SU-DHL-6 (cell line): ENCODE data around the gene RHEB.

Experiments
- H2AFZ ChIP-seq: fragments of 200-600 bp; sonication (generic); 2 replicates; pipeline ENCODE4 v1.6.1; 2014; ENCODE audit warnings: low read depth, mild to moderate bottlenecking, moderate library complexity, mixed read lengths, antibody characterized with exemption, low read length; ENCODE audit not compliant: severe bottlenecking
- H3F3A ChIP-seq: fragments of 200-600 bp; shearing (Covaris generic); 2 replicates; pipeline ENCODE4 v1.6.0; 2016; ENCODE audit warnings: antibody characterized with exemption, mild to moderate bottlenecking; ENCODE audit not compliant: insufficient read depth
- H3K27ac ChIP-seq: fragments of 200-600 bp; sonication (generic); 2 replicates; pipeline ENCODE4 v1.5.1; 2016; ENCODE audit warnings: low read depth, mild to moderate bottlenecking, low read length, moderate library complexity, mixed read lengths
- H3K27me3 ChIP-seq: fragments of 200-600 bp; sonication (generic), shearing (Covaris generic); 2 replicates; pipeline ENCODE4 v1.6.0; 2014; ENCODE audit warnings: mild to moderate bottlenecking, low read length
- H3K36me3 ChIP-seq: fragments of 200-600 bp; sonication (generic); 2 replicates; pipeline ENCODE4 v1.6.1; 2014; ENCODE audit warnings: mild to moderate bottlenecking, low read length, mixed read lengths
- H3K4me2 ChIP-seq: fragments of 300-600, 200-600 bp; shearing (Covaris generic), sonication (generic); 2 replicates; pipeline ENCODE4 v1.6.0; 2014; ENCODE audit warnings: low read length, low read depth, mild to moderate bottlenecking; ENCODE audit not compliant: poor library complexity, severe bottlenecking
- H3K4me3 ChIP-seq: fragments of 200-600 bp; sonication (generic); 2 replicates; pipeline ENCODE4 v1.5.1; 2014; ENCODE audit warnings: antibody characterized with exemption, low read length, mild to moderate bottlenecking, mixed read lengths; ENCODE audit not compliant: insufficient read depth, poor library complexity, severe bottlenecking
- H3K79me2 ChIP-seq: fragments of 200-600 bp; sonication (generic); 2 replicates; pipeline ENCODE4 v1.6.1; 2014; ENCODE audit warnings: mild to moderate bottlenecking, low read length, moderate library complexity; ENCODE audit not compliant: insufficient read depth
- H3K9ac ChIP-seq: fragments of 200-600 bp; sonication (generic); 2 replicates; pipeline ENCODE4 v1.7.0; 2014; ENCODE audit warnings: mild to moderate bottlenecking, low read length
- H3K9me2 ChIP-seq: fragments of 200-600 bp; sonication (generic); replicated peaks from 2 replicates; pipeline ENCODE4 v1.6.1; 2014; ENCODE audit warnings: low read length; ENCODE audit not compliant: insufficient read depth
- H3K9me3 ChIP-seq: fragments of 200-600 bp; sonication (generic); 2 replicates; pipeline ENCODE4 v1.6.1; 2014; ENCODE audit warnings: low read length, mixed read lengths; ENCODE audit not compliant: insufficient read depth
- H4K20me1 ChIP-seq: fragments of 200-600 bp; sonication (generic); 2 replicates; pipeline ENCODE4 v1.6.1; 2014; ENCODE audit warnings: low read depth, mild to moderate bottlenecking, antibody characterized with exemption, low read length, moderate library complexity, mixed read lengths
- CTCF ChIP-seq: fragments of 200-600 bp; sonication (generic); IDR thresholded peaks from one replicate; pipeline ENCODE4 v1.5.1; 2017; ENCODE audit warnings: antibody characterized with exemption, mild to moderate bottlenecking, low read length, moderate library complexity; ENCODE audit not compliant: insufficient read depth, poor library complexity, severe bottlenecking
- EZH2phosphoT487 ChIP-seq: fragments of 200-600 bp; sonication (generic), shearing (Covaris generic); conservative IDR thresholded peaks from 2 replicates; pipeline ENCODE4 v1.6.1; 2018; ENCODE audit warnings: mild to moderate bottlenecking, antibody characterized with exemption, low read length, moderate library complexity, mixed read lengths

Gene RHEB

GRCh38 chr7:151549083-151549482, 29.4 kb upstream of the RHEB start:
- Histone ChIP-seq H3K9me2 (no peaks in the 10 kb centered on the region), H3K9me3 (no peaks in the 10 kb centered on the region), H3K36me3 (no peaks in the 10 kb centered on the region), H3K4me2 (no peak overlapping the region), H2AFZ (no peak overlapping the region), H3F3A (no peaks in the 10 kb centered on the region), H3K79me2 (no peaks in the 10 kb centered on the region), H4K20me1 (no peaks in the 10 kb centered on the region), H3K27ac (no peak overlapping the region), H3K27me3 (no peaks in the 10 kb centered on the region), H3K4me3 (no peak overlapping the region), H3K9ac (no peak overlapping the region)
- TF ChIP-seq EZH2phosphoT487, result no peak
- no peak for TF ChIP-seq CTCF

- no peaks in the 10 kb centered on the region for H3K36me3 ChIP-seq
Measured at GRCh38 chr7:151544183-151544582, 24.5 kb upstream of the RHEB start.

GRCh38 chr7:151542606-151543130, 23.0 kb upstream of the RHEB start:
- no peaks in the 10 kb centered on the region for H3K27me3 ChIP-seq
- H2AFZ ChIP-seq, result no peak overlapping the region
- no peaks in the 10 kb centered on the region for H4K20me1 ChIP-seq
- no peaks in the 10 kb centered on the region for H3K9me3 ChIP-seq
- no peak overlapping the region for H3K27ac ChIP-seq
- no peak overlapping the region for H3K4me2 ChIP-seq
- TF ChIP-seq EZH2phosphoT487, result no peak
- no peak for TF ChIP-seq CTCF
- H3F3A ChIP-seq, result no peaks in the 10 kb centered on the region
- H3K36me3 ChIP-seq, result no peaks in the 10 kb centered on the region
- no peak overlapping the region for H3K4me3 ChIP-seq
- H3K9ac ChIP-seq, result no peak overlapping the region
- no peaks in the 10 kb centered on the region for H3K79me2 ChIP-seq
- no peaks in the 10 kb centered on the region for H3K9me2 ChIP-seq

More at GRCh38 chr7:151544183-151544582, 24.5 kb upstream of the RHEB start:
- Histone ChIP-seq H4K20me1 (no peaks in the 10 kb centered on the region), H3K27ac (no peak overlapping the region), H2AFZ (no peak overlapping the region), H3K27me3 (no peaks in the 10 kb centered on the region), H3F3A (no peaks in the 10 kb centered on the region), H3K4me2 (no peak overlapping the region), H3K9me2 (no peaks in the 10 kb centered on the region), H3K9me3 (no peaks in the 10 kb centered on the region), H3K9ac (no peak overlapping the region), H3K4me3 (no peak overlapping the region), H3K79me2 (no peaks in the 10 kb centered on the region)
- no peak for TF ChIP-seq CTCF
- no peak for TF ChIP-seq EZH2phosphoT487
